Retinal pigment epithelial cell (primary cell): Measurements from ENCODE around the gene USP34.

ENCODE experiments used
- DNase-seq: peaks from one replicate; pipeline ENCODE4 v3.0.0-alpha.2; 2010; ENCODE audit warnings: low read depth
- H3K4me3 ChIP-seq: 2 replicates; pipeline ENCODE4 v1.5.1; 2011; ENCODE audit warnings: mild to moderate bottlenecking, low read length, control low read depth, moderate library complexity
- CTCF ChIP-seq: conservative IDR thresholded peaks from 2 replicates; pipeline ENCODE4 v1.5.1; 2011; ENCODE audit warnings: low read depth, low read length, control low read depth, inconsistent platforms

The USP34 gene

DNA sequence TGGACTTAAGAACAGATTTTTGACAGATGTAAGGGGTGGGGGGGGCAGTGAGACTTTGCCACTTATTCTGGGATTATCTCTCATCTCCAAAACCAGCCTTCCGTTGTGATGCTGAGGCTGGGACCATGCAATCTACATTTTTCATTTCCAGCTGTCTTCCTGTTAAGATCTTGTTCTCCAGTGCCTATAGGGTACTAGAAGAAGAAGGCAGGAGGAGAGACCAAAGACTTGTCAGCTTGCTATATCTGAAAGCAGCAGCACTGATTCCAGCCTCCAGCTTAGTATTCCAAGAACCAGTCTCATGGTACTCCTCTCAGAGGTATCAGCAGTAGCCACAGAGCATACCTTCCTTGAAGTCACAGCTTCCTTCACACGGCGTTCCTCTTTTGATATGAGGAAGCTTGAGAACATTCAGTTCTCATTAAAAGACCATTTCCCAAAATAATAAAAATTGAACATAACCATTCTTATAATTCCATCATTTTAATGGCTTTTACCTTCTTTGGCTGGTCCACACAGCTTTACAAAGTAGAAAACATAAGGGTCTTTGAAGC is 49.8 kb downstream of the USP34 start:
- DNase-seq, result no peak
- TF ChIP-seq CTCF, result no peak
- no peak overlapping the region for H3K4me3 ChIP-seq

DNA sequence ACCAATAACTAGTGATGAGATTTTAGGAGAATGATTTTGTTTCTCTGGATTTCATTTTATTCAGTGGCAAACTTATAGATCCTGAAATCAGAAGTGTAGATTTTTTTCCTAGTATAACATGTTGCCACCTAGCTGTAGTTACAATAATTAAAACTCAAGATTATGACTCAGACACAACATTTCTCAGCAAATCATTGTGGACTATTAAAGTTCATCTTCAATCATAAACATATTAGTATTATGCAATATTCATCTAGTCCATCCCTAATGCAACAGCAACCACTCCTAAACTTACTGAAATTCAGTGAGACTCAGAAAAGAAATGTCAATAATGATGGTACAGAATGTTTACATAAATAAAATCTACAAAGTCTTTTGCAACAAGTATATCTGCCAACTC is 51.3 kb downstream of the USP34 start:
- DNase-seq, result no peak
- no peak overlapping the region for H3K4me3 ChIP-seq
- no peak for TF ChIP-seq CTCF

DNA sequence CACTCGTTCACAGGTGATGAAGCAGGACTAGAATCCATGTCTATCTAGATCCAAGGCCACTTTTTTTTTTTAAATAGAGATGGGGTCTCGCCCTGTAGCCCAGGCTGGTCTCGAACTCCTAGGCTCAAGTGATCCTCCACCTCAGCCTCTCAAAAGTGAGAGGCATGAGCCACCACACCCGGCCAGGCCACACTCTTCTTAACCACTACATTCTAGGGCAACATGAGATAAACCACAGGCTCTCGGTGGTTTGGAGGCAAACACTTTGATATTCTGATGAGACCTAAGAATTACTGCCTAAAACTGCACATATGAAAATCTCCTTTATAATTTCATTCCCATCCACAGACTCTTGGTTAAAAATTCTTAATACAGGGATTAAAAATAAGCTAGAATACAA is 51.8 kb downstream of the USP34 start:
- no peak for DNase-seq
- TF ChIP-seq CTCF, result no peak
- H3K4me3 ChIP-seq, result no peak overlapping the region

DNA sequence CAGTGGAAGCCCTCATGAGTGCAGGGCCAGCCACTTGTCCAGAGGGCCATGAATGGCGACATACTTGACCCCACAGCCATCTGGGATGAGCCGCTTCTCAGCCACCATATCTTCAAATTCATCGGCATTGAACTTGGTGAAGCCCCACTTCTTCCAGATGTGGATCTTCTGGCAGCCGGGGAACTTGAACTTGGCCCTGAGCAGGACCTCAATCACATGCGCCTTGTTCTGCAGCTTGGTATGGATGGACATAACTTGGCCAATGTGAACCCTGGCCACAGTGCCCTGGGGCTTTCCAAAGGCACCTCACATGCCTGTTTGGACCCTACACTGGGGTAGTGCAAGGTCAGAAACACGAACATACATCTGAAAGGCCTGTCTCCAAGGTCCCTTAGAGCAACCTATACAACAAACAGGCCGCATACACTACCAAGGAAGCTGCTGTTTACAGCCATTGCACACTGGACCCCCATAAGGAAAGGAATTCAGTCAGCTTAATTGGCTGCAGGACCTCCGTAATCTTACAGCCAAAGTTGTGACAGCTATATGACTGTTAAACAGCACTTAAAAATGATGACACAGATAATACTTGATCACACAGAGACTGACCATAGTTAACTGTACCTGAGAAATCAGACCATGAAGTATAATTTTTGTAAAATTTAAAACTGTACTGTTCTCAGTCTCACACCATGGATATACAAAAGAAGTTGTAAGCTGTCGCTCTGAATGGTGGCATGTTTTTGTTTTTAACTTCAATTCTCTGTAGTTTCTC is 53.8 kb downstream of the USP34 start:
- no peak for DNase-seq
- H3K4me3 ChIP-seq, result no peak overlapping the region
- TF ChIP-seq CTCF, result no peak

- no peak for TF ChIP-seq CTCF
- no peak overlapping the region for H3K4me3 ChIP-seq
- no peak for DNase-seq
Observed at GRCh38 chr2:61415265-61415664, 55.6 kb downstream of the USP34 start.

DNA sequence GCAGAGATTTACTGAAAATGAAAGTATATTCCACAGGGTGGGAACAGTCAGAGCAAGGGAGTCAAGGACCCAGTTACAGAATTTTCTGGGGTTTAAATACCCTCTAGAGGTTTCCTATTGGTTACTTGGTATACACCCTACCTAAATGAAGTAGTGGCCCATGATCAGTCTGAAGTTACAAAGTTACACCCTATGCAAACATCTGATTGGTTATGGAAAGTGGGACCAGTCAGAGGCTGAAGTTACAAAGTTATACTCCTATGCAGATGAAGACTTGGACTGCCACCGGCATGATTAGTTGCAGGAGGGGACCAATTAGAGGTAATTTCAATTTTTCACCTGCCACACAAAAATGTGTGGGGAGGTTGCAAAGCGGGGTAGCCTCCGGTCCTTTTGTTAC is 56.2 kb downstream of the USP34 start:
- no peak for TF ChIP-seq CTCF
- no peak for DNase-seq
- H3K4me3 ChIP-seq, result no peak overlapping the region

GRCh38 chr2:61411109-61411508 is 59.8 kb downstream of the USP34 start:
- no peak overlapping the region for H3K4me3 ChIP-seq
- TF ChIP-seq CTCF, result no peak
- DNase-seq, result no peak
